Naive thymus-derived CD4-positive, alpha-beta T cell (primary cell): Measurements from ENCODE around the gene TRAF3IP1. TPM values are rescaled to one million over a fixed set of nuclear protein-coding genes. Genes with fewer than 3 reads are reported as not detected.
A peak's percentile ranks its signal among the peaks of the same experiment; 100 is the strongest.
"Not testable (repeated sequence)": the region's sequence is repeated elsewhere in the genome, so short reads cannot be mapped to it uniquely, and the experiment has no call there.

Source experiments
- ATAC-seq: fragments of 150-1000 bp; cut with Tn5 transposase; 2 replicates; pipeline ENCODE4 v1.10.0; 2021; ENCODE audit warnings: mild to moderate bottlenecking, moderate library complexity
- CTCF ChIA-PET: fragments of 350-600 bp; sonication (Branson Sonifier 250); formaldehyde crosslinking; loops from one replicate; lab custom pipeline; 2021; ENCODE audit warnings: antibody characterized with exemption; lab: Charles Lee
- POLR2A ChIA-PET: fragments of 350-600 bp; sonication (Branson Sonifier 250); formaldehyde crosslinking; loops from one replicate; lab custom pipeline; 2021; ENCODE audit warnings: antibody characterized with exemption, inconsistent platforms; lab: Charles Lee
- DNase-seq, 9 donors: peaks; one replicate each; pipeline versions ENCODE4 v3.0.0 to v3.0.0-alpha.2; 2020 to 2022; ENCODE audit warnings: mixed read lengths in 1 of 9
- H3K27ac ChIP-seq: one replicate; pipeline ENCODE4 v1.7.0; 2013; ENCODE audit warnings: mild to moderate bottlenecking, low read depth, low read length, moderate library complexity
- H3K27me3 ChIP-seq, 2 donors: one replicate each; pipeline ENCODE4 v1.7.0; 2013; ENCODE audit warnings: low read length in 2 of 2, mild to moderate bottlenecking in 2 of 2, moderate library complexity in 2 of 2; ENCODE audit not compliant: control insufficient read depth in 2 of 2, insufficient read depth in 2 of 2
- H3K36me3 ChIP-seq, 3 experiments: 1 replicate in 2 of 3; 2 replicates in 1 of 3; pipeline ENCODE4 v1.7.0; 2013; ENCODE audit warnings: low read length in 3 of 3, mild to moderate bottlenecking in 3 of 3, moderate library complexity in 1 of 3; ENCODE audit not compliant: insufficient read depth in 3 of 3, control insufficient read depth in 2 of 3
- H3K4me1 ChIP-seq, 2 donors: one replicate each; pipeline ENCODE4 v1.7.0; 2013; ENCODE audit warnings: low read length in 2 of 2, mild to moderate bottlenecking in 2 of 2, moderate library complexity in 1 of 2; ENCODE audit not compliant: control insufficient read depth in 2 of 2, insufficient read depth in 2 of 2
- H3K4me3 ChIP-seq: 2 replicates; pipeline ENCODE4 v1.7.0; 2013; ENCODE audit warnings: mild to moderate bottlenecking, low read length
- H3K9me3 ChIP-seq, 3 experiments: 1 replicate in 2 of 3; 2 replicates in 1 of 3; pipeline ENCODE4 v1.7.0; 2013; ENCODE audit warnings: low read length in 3 of 3; ENCODE audit not compliant: control insufficient read depth in 2 of 3
- H3K27ac Mint-ChIP-seq, 9 donors: one replicate each; pipeline ENCODE4 v1.8.0; 2020 to 2022; ENCODE audit warnings: mixed read lengths in 9 of 9, mild to moderate bottlenecking in 8 of 9, moderate library complexity in 5 of 9, inconsistent platforms in 2 of 9
- H3K27me3 Mint-ChIP-seq, 5 donors: one replicate each; pipeline ENCODE4 v1.8.0; 2021 to 2022; ENCODE audit warnings: mixed read lengths in 5 of 5, mild to moderate bottlenecking in 1 of 5
- H3K36me3 Mint-ChIP-seq, 5 donors: one replicate each; pipeline ENCODE4 v1.8.0; 2020 to 2022; ENCODE audit warnings: mixed read lengths in 5 of 5, mild to moderate bottlenecking in 3 of 5, inconsistent platforms in 1 of 5
- H3K4me1 Mint-ChIP-seq, 7 donors: one replicate each; pipeline ENCODE4 v1.8.0; 2020 to 2022; ENCODE audit warnings: mixed read lengths in 7 of 7, mild to moderate bottlenecking in 3 of 7, inconsistent platforms in 1 of 7
- H3K4me3 Mint-ChIP-seq, 10 donors: one replicate each; pipeline ENCODE4 v1.8.0; 2020 to 2022; ENCODE audit warnings: mild to moderate bottlenecking in 10 of 10, mixed read lengths in 10 of 10, moderate library complexity in 6 of 10, inconsistent platforms in 2 of 10
- H3K9me3 Mint-ChIP-seq, 11 donors: one replicate each; pipeline ENCODE4 v1.8.0; 2020 to 2022; ENCODE audit warnings: mixed read lengths in 11 of 11, mild to moderate bottlenecking in 4 of 11, inconsistent platforms in 1 of 11, moderate library complexity in 1 of 11
- intact Hi-C, 2 donors: fragments of 100-400 bp; cut with micrococcal nuclease; formaldehyde crosslinking; loops; one replicate each; pipeline ENCODE4 v1.15.1; 2023
- polyA plus RNA-seq, 2 donors: library from polyadenylated mRNA; unstranded; fragments of 300-500 nt; fragmentation: Illumina TruSeq; gene quantifications; one replicate each; pipeline ENCODE4 v1.2.3, GENCODE V29; 2021
- total RNA-seq, 6 experiments: library from RNA in 5 of 6; stranded (reverse) in 5 of 6; gene quantifications; 1 replicate in 5 of 6; 2 replicates in 1 of 6; pipeline ENCODE4 v1.2.3 and lab custom pipeline; 2021 to 2026

TRAF3IP1 gene
- total and polyA plus RNA-seq, 7 experiments from 2014 or later = 4.3 to 13.3 (median 7.4) TPM

- no peak overlapping the region for H3K27ac Mint-ChIP-seq
- peak; percentile 29 for ATAC-seq
- CTCF ChIA-PET = no interaction called here
- H3K4me3 ChIP-seq = no peak overlapping the region
- no peak overlapping the region for H3K27ac ChIP-seq
- peaks cover 0 to 6% (median 5%) of the 10 kb centered on the region in 7 donors for H3K4me1 Mint-ChIP-seq
- H3K36me3 Mint-ChIP-seq = no peaks in the 10 kb centered on the region
- H3K9me3 ChIP-seq = no peaks in the 10 kb centered on the region
- peaks cover 1 to 3% of the 10 kb centered on the region in 2 donors for H3K4me1 ChIP-seq
- peaks cover 4 to 30% (median 6%) of the 10 kb centered on the region in 5 donors for H3K27me3 Mint-ChIP-seq
- peak overlapping the region in 1 of 10 donors; percentile 47 for H3K4me3 Mint-ChIP-seq
- no peaks in the 10 kb centered on the region for H3K36me3 ChIP-seq
- H3K9me3 Mint-ChIP-seq = no peaks in the 10 kb centered on the region
- POLR2A ChIA-PET = no interaction called here
- no peaks in the 10 kb centered on the region for H3K27me3 ChIP-seq
- intact Hi-C loops = no loop called here
- DNase-seq = peak in 1 of 9 donors; percentile 19
These were observed 5.7 kb upstream of the TRAF3IP1 start for GRCh38 chr2:238314576-238314975.

- ATAC-seq = no peak
- Histone ChIP-seq H3K27me3 (no peaks in the 10 kb centered on the region), H3K27ac (no peak overlapping the region), H3K9me3 (no peaks in the 10 kb centered on the region), H3K36me3 (no peaks in the 10 kb centered on the region), H3K4me1 (peaks cover 6 to 7% of the 10 kb centered on the region in 2 donors), H3K4me3 (no peak overlapping the region)
- ChIA-PET CTCF (no interaction called here), POLR2A (no interaction called here)
- peaks cover 0 to 10% (median 9%) of the 10 kb centered on the region in 7 donors for H3K4me1 Mint-ChIP-seq
- H3K4me3 Mint-ChIP-seq = no peak overlapping the region
- H3K36me3 Mint-ChIP-seq = no peaks in the 10 kb centered on the region
- intact Hi-C loops = no loop called here
- no peak overlapping the region for H3K27ac Mint-ChIP-seq
- no peaks in the 10 kb centered on the region for H3K9me3 Mint-ChIP-seq
- peaks cover 4 to 34% (median 6%) of the 10 kb centered on the region in 5 donors for H3K27me3 Mint-ChIP-seq
- no peak for DNase-seq
These were observed 5.2 kb upstream of the TRAF3IP1 start for GRCh38 chr2:238315031-238315595.

- H3K27ac Mint-ChIP-seq = peak overlapping the region in 5 of 9 donors; percentile 25 to 69 (median 45)
- no peak for DNase-seq
- H3K4me3 ChIP-seq = peak overlapping the region; percentile 35
- peaks cover 7 to 15% of the 10 kb centered on the region in 2 donors for H3K4me1 ChIP-seq
- peak; percentile 46 for ATAC-seq
- peaks cover 0 to 10% (median 3%) of the 10 kb centered on the region in 5 donors for H3K36me3 Mint-ChIP-seq
- ChIA-PET CTCF (no interaction called here), POLR2A (no interaction called here)
- H3K27me3 Mint-ChIP-seq = peaks cover 0 to 33% (median 2%) of the 10 kb centered on the region in 5 donors
- H3K9me3 Mint-ChIP-seq = no peaks in the 10 kb centered on the region
- H3K4me3 Mint-ChIP-seq = peak overlapping the region; percentile 74 to 89 (median 82)
- H3K27ac ChIP-seq = peak overlapping the region; percentile 39
- intact Hi-C loops = loop anchor here (1.0 to 5.0 kb wide), 3 partner anchors 32 to 258 kb away; partner anchors contain the start of genes PER2 (in 2 of the 2), ASB1 (in 1 of the 2) and SCLY (in 1 of the 2)
- H3K27me3 ChIP-seq = no peaks in the 10 kb centered on the region
- H3K36me3 ChIP-seq = no peaks in the 10 kb centered on the region
- peaks cover 9 to 29% (median 24%) of the 10 kb centered on the region in 7 donors for H3K4me1 Mint-ChIP-seq
- no peaks in the 10 kb centered on the region for H3K9me3 ChIP-seq
These were observed 447 bp downstream of the TRAF3IP1 start for GRCh38 chr2:238320648-238321281.

GRCh38 chr2:238321467-238321866 is 1.1 kb downstream of the TRAF3IP1 start:
- DNase-seq (peak in 1 of 9 donors; percentile 20), ATAC-seq (no peak)
- CTCF ChIA-PET = no interaction called here
- peaks cover 7 to 15% of the 10 kb centered on the region in 2 donors for H3K4me1 ChIP-seq
- Mint-ChIP-seq H3K27ac (peak overlapping the region in 4 of 9 donors; percentile 20 to 69 (median 54)), H3K36me3 (peaks cover 0 to 17% (median 5%) of the 10 kb centered on the region in 5 donors), H3K9me3 (no peaks in the 10 kb centered on the region), H3K27me3 (peaks cover 0 to 29% (median 0%) of the 10 kb centered on the region in 5 donors), H3K4me1 (peaks cover 12 to 29% (median 24%) of the 10 kb centered on the region in 7 donors), H3K4me3 (peak overlapping the region; percentile 74 to 89 (median 81))
- POLR2A ChIA-PET = interaction anchor here (0.8 kb wide), 1 partner anchor 34 kb away, joined by 4 read pairs; no protein-coding TSS in a partner anchor
- no peaks in the 10 kb centered on the region for H3K27me3 ChIP-seq
- no peaks in the 10 kb centered on the region for H3K9me3 ChIP-seq
- H3K27ac ChIP-seq = no peak overlapping the region
- peak overlapping the region; percentile 35 for H3K4me3 ChIP-seq
- no peaks in the 10 kb centered on the region for H3K36me3 ChIP-seq
- intact Hi-C loops = loop anchor here in 1 of 2 donors (5.0 kb wide), 1 partner anchor 259 kb away; the partner anchor contains the start of gene SCLY

GRCh38 chr2:238322001-238322411 is 1.7 kb downstream of the TRAF3IP1 start:
- peak overlapping the region; percentile 74 to 89 (median 81) for H3K4me3 Mint-ChIP-seq
- peak overlapping the region in 1 of 9 donors; percentile 63 for H3K27ac Mint-ChIP-seq
- Histone ChIP-seq H3K36me3 (peaks cover 0 to 3% (median 0%) of the 10 kb centered on the region in 3 experiments), H3K27ac (no peak overlapping the region), H3K9me3 (no peaks in the 10 kb centered on the region), H3K4me1 (peaks cover 7 to 15% of the 10 kb centered on the region in 2 donors), H3K4me3 (no peak overlapping the region), H3K27me3 (no peaks in the 10 kb centered on the region)
- H3K4me1 Mint-ChIP-seq = peaks cover 14 to 29% (median 24%) of the 10 kb centered on the region in 7 donors
- peaks cover 0 to 22% (median 5%) of the 10 kb centered on the region in 5 donors for H3K36me3 Mint-ChIP-seq
- POLR2A ChIA-PET = interaction anchor here (0.8 kb wide), 1 partner anchor 34 kb away, joined by 4 read pairs; no protein-coding TSS in a partner anchor
- intact Hi-C loops = loop anchor here in 1 of 2 donors (5.0 kb wide), 1 partner anchor 260 kb away; the partner anchor contains the start of gene SCLY
- no peaks in the 10 kb centered on the region for H3K9me3 Mint-ChIP-seq
- CTCF ChIA-PET = no interaction called here
- H3K27me3 Mint-ChIP-seq = peaks cover 0 to 26% (median 0%) of the 10 kb centered on the region in 5 donors
- ATAC-seq = no peak
- peak in 1 of 9 donors; percentile 20 for DNase-seq

- H3K27me3 ChIP-seq, H3K4me3 Mint-ChIP-seq, DNase-seq, H3K9me3 Mint-ChIP-seq, H3K9me3 ChIP-seq, CTCF ChIA-PET, H3K27me3 Mint-ChIP-seq, H3K4me3 ChIP-seq, ATAC-seq, H3K27ac ChIP-seq, H3K27ac Mint-ChIP-seq: not testable (repeated sequence)
- Histone ChIP-seq H3K36me3 (peaks cover 0 to 22% (median 0%) of the 10 kb centered on the region in 3 experiments), H3K4me1 (peaks cover 7 to 15% of the 10 kb centered on the region in 2 donors)
- Mint-ChIP-seq H3K4me1 (peaks cover 17 to 27% (median 21%) of the 10 kb centered on the region in 7 donors), H3K36me3 (peaks cover 3 to 44% (median 23%) of the 10 kb centered on the region in 5 donors)
- POLR2A ChIA-PET = interaction anchor here (0.8 kb wide), 1 partner anchor 390 kb away, joined by 3 read pairs; no protein-coding TSS in a partner anchor
- intact Hi-C loops = loop anchor here in 1 of 2 donors (5.0 kb wide), 1 partner anchor 262 kb away; the partner anchor contains the start of gene SCLY
These were observed 3.9 kb downstream of the TRAF3IP1 start for GRCh38 chr2:238324248-238324647.
